B cell (primary cell): Measurements from ENCODE around the gene OTOF. TPM values are rescaled to one million over a fixed set of nuclear protein-coding genes. Genes with fewer than 3 reads are reported as not detected.

Experiments
- ATAC-seq: fragments of 200-7000 bp; cut with Tn5 transposase; one replicate; pipeline ENCODE4 v1.10.0; 2021; ENCODE audit warnings: low read depth, mild to moderate bottlenecking, moderate number of reproducible peaks, moderate library complexity
- CTCF ChIA-PET: fragments of 350-600 bp; sonication (Branson Sonifier 250); formaldehyde crosslinking; loops from one replicate; lab custom pipeline; 2021; ENCODE audit warnings: antibody characterized with exemption, inconsistent platforms; lab: Charles Lee
- POLR2A ChIA-PET: fragments of 350-600 bp; sonication (Branson Sonifier 250); formaldehyde crosslinking; loops from one replicate; lab custom pipeline; 2021; ENCODE audit warnings: antibody characterized with exemption; lab: Charles Lee
- DNase-seq: peaks from one replicate; pipeline ENCODE4 v3.0.0; 2013
- H2AFZ ChIP-seq: 2 replicates; pipeline ENCODE4 v1.6.1; 2012; ENCODE audit warnings: mild to moderate bottlenecking, low read depth, low read length; ENCODE audit not compliant: insufficient read depth, poor library complexity, severe bottlenecking
- H3K27ac ChIP-seq, 2 donors: 1 replicate in 1 of 2; 2 replicates in 1 of 2; pipeline ENCODE4 v1.5.1; 2012 to 2013; ENCODE audit warnings: low read length in 2 of 2, mild to moderate bottlenecking in 2 of 2, moderate library complexity in 1 of 2
- H3K27me3 ChIP-seq, 4 experiments: fragments of 200-600 bp in 1 of 4; sonication (generic) in 1 of 4; replicated peaks in 1 of 4; 1 replicate in 2 of 4; 2 replicates in 2 of 4; pipeline versions ENCODE4 v1.6.1 to v1.7.0; 2013 to 2016; ENCODE audit warnings: low read length in 3 of 4, mild to moderate bottlenecking in 2 of 4, mixed read lengths in 1 of 4, moderate library complexity in 1 of 4; ENCODE audit not compliant: insufficient read depth in 4 of 4, control insufficient read depth in 3 of 4; ENCODE audit errors: control extremely low read depth in 1 of 4
- H3K36me3 ChIP-seq, 2 experiments: replicated peaks in 1 of 2; 1 replicate in 1 of 2; 2 replicates in 1 of 2; pipeline versions ENCODE4 v1.6.1 to v1.7.1; 2013; ENCODE audit warnings: low read length in 1 of 2; ENCODE audit not compliant: insufficient read depth in 2 of 2, control insufficient read depth in 1 of 2; ENCODE audit errors: control extremely low read depth in 1 of 2, extremely low read depth in 1 of 2
- H3K4me1 ChIP-seq, 2 donors: fragments of 200-600 bp in 1 of 2; sonication (generic) in 1 of 2; 1 replicate in 1 of 2; 2 replicates in 1 of 2; pipeline versions ENCODE4 v1.5.1 to v1.6.1; 2013 to 2017; ENCODE audit warnings: low read length in 2 of 2; ENCODE audit not compliant: control insufficient read depth in 2 of 2, insufficient read depth in 2 of 2
- H3K4me2 ChIP-seq: replicated peaks from 2 replicates; pipeline ENCODE3; 2012; ENCODE audit warnings: mild to moderate bottlenecking, low read depth, low read length; ENCODE audit not compliant: poor library complexity, severe bottlenecking
- H3K4me3 ChIP-seq, 5 experiments: fragments of 200-600 bp in 1 of 5; sonication (generic) in 1 of 5; 1 replicate in 3 of 5; 2 replicates in 2 of 5; pipeline versions ENCODE4 v1.5.1 to v1.7.0; 2011 to 2016; ENCODE audit warnings: low read length in 4 of 5, mild to moderate bottlenecking in 4 of 5, low read depth in 2 of 5, control low read depth in 1 of 5, moderate library complexity in 1 of 5; ENCODE audit not compliant: insufficient read depth in 1 of 5; ENCODE audit errors: control extremely low read depth in 1 of 5, extremely low read depth in 1 of 5
- H3K79me2 ChIP-seq: fragments of 200-600 bp; sonication (generic); one replicate; pipeline ENCODE4 v1.6.0; 2016; ENCODE audit warnings: low read length; ENCODE audit not compliant: control insufficient read depth, insufficient read depth
- H3K9ac ChIP-seq: fragments of 200-600 bp; sonication (generic); 2 replicates; pipeline ENCODE4 v1.6.1; 2017; ENCODE audit warnings: mild to moderate bottlenecking, low read length, moderate library complexity
- H3K9me3 ChIP-seq, 3 donors: one replicate each; pipeline versions ENCODE4 v1.6.1 to v1.7.1; 2013; ENCODE audit warnings: low read length in 2 of 3; ENCODE audit not compliant: control insufficient read depth in 2 of 3, insufficient read depth in 1 of 3; ENCODE audit errors: control extremely low read depth in 1 of 3
- H4K20me1 ChIP-seq: 2 replicates; pipeline ENCODE4 v1.6.0; 2012; ENCODE audit warnings: mild to moderate bottlenecking, low read length; ENCODE audit not compliant: insufficient read depth, control insufficient read depth, poor library complexity, severe bottlenecking
- H3K27ac Mint-ChIP-seq: one replicate; pipeline ENCODE4 v1.8.0; 2021; ENCODE audit warnings: mixed read lengths
- H3K27me3 Mint-ChIP-seq: one replicate; pipeline ENCODE4 v1.8.0; 2021; ENCODE audit warnings: mixed read lengths
- H3K4me1 Mint-ChIP-seq: one replicate; pipeline ENCODE4 v1.8.0; 2021; ENCODE audit warnings: mixed read lengths
- H3K4me3 Mint-ChIP-seq: one replicate; pipeline ENCODE4 v1.8.0; 2021; ENCODE audit warnings: mixed read lengths
- H3K9me3 Mint-ChIP-seq: one replicate; pipeline ENCODE4 v1.8.0; 2022; ENCODE audit warnings: mixed read lengths; ENCODE audit not compliant: insufficient read depth
- CTCF ChIP-seq: fragments of 200-600 bp; IDR thresholded peaks from one replicate; pipeline ENCODE4 v1.8.0; 2022; ENCODE audit warnings: antibody characterized with exemption, mild to moderate bottlenecking
- EZH2 ChIP-seq: IDR thresholded peaks from 2 replicates; pipeline ENCODE4 v1.6.1; 2012; ENCODE audit warnings: borderline replicate concordance, low read depth, mild to moderate bottlenecking, moderate library complexity, low read length; ENCODE audit not compliant: insufficient read depth, poor library complexity, severe bottlenecking
- WGBS: methylation state at CpG from one replicate; pipeline ENCODE4 v1.1.5; 2013; ENCODE audit warnings: missing lambda C conversion rate; ENCODE audit not compliant: insufficient coverage; 5-methylcytosine and 5-hydroxymethylcytosine counted together
- intact Hi-C: fragments of 100-400 bp; cut with micrococcal nuclease; formaldehyde crosslinking; loops from one replicate; pipeline ENCODE4 v1.10.0; 2022
- polyA plus RNA-seq: library from polyadenylated mRNA; depleted of rRNA; stranded (reverse); fragments of >200 nt; gene quantifications from 2 replicates; pipeline ENCODE4 v1.2.3, GENCODE V29; 2012
- total RNA-seq, 2 donors: library from RNA; stranded (reverse); fragments of 120-200 nt in 1 of 2; gene quantifications; 1 replicate in 1 of 2; 2 replicates in 1 of 2; pipeline versions ENCODE4 v1.2.3 to v1.2.4, GENCODE V29; 2013 to 2022

OTOF gene
- total and polyA plus RNA-seq, 2 donors (not counting 1 experiment from before 2014, with no cell fraction given) = not detected

- no peak overlapping the region for H3K4me3 Mint-ChIP-seq
- TF ChIP-seq CTCF (no peak), EZH2 (no peak)
Observed at GRCh38 chr2:26465981-26466471, 11.9 kb downstream of the OTOF start.

GRCh38 chr2:26465266-26465925 is 12.5 kb downstream of the OTOF start:
- Histone ChIP-seq H3K36me3 (no peaks in the 10 kb centered on the region), H2AFZ (no peak overlapping the region), H3K4me3 (no peak overlapping the region), H3K79me2 (no peaks in the 10 kb centered on the region), H3K27me3 (peaks cover 0 to 2% (median 0%) of the 10 kb centered on the region in 4 experiments), H3K9me3 (peaks cover 0 to 21% (median 8%) of the 10 kb centered on the region in 3 donors), H4K20me1 (no peaks in the 10 kb centered on the region), H3K4me2 (no peak overlapping the region), H3K9ac (no peak overlapping the region), H3K4me1 (no peaks in the 10 kb centered on the region), H3K27ac (no peak overlapping the region)
- Mint-ChIP-seq H3K9me3 (peaks cover 8% of the 10 kb centered on the region), H3K4me3 (no peak overlapping the region), H3K27me3 (peaks cover 4% of the 10 kb centered on the region), H3K27ac (no peak overlapping the region), H3K4me1 (no peaks in the 10 kb centered on the region)
- ATAC-seq = no peak
- WGBS = 92% methylated on average over 11 of the region's 11 CpGs
- no peak for TF ChIP-seq EZH2
- no peak for TF ChIP-seq CTCF
- CTCF ChIA-PET = no interaction called here
- POLR2A ChIA-PET = no interaction called here
- DNase-seq = no peak
- intact Hi-C loops = no loop called here

More at GRCh38 chr2:26465981-26466471, 11.9 kb downstream of the OTOF start:
- DNase-seq = no peak
- intact Hi-C loops = no loop called here
- ChIA-PET CTCF (no interaction called here), POLR2A (no interaction called here)
- Mint-ChIP-seq H3K4me1 (no peaks in the 10 kb centered on the region), H3K9me3 (peaks cover 8% of the 10 kb centered on the region), H3K27me3 (peaks cover 4% of the 10 kb centered on the region), H3K27ac (no peak overlapping the region)
- no peak overlapping the region for H3K4me3 ChIP-seq
- no peak overlapping the region for H3K9ac ChIP-seq
- no peaks in the 10 kb centered on the region for H3K36me3 ChIP-seq
- peaks cover 0 to 26% (median 8%) of the 10 kb centered on the region in 3 donors for H3K9me3 ChIP-seq
- no peaks in the 10 kb centered on the region for H3K4me1 ChIP-seq
- no peaks in the 10 kb centered on the region for H4K20me1 ChIP-seq
- WGBS = 83% methylated on average over 10 of the region's 10 CpGs
- no peak overlapping the region for H3K4me2 ChIP-seq
- ATAC-seq = no peak
- no peaks in the 10 kb centered on the region for H3K79me2 ChIP-seq
- peaks cover 0 to 3% (median 0%) of the 10 kb centered on the region in 4 experiments for H3K27me3 ChIP-seq
- H3K27ac ChIP-seq = no peak overlapping the region
- H2AFZ ChIP-seq = no peak overlapping the region
